ENCODE measurements around the gene FMO1. TPM values are rescaled to one million over a fixed set of nuclear protein-coding genes. Genes with fewer than 3 reads are reported as not detected.

Gene FMO1
- total and polyA plus RNA-seq, 7 experiments from 2014 or later = not detected

- intact Hi-C loops (cut with micrococcal nuclease) = no loop called here
- POLR2A ChIA-PET = interaction anchor here (0.6 kb wide), 1 partner anchor 1356 kb away, joined by 4 read pairs; no protein-coding TSS in a partner anchor
These were observed 2.0 kb downstream of the FMO1 start for GRCh38 chr1:171250263-171250662.

GRCh38 chr1:171251042-171251951 lies 3.0 kb downstream of the FMO1 start:
- DNase-seq = peak in 5 of 9 donors; percentile 3 to 26 (median 9)
- intact Hi-C loops (cut with micrococcal nuclease) = no loop called here

More at GRCh38 chr1:171250263-171250662, 2.0 kb downstream of the FMO1 start:
- CTCF ChIA-PET = interaction anchor here (1.2 kb wide), 1 partner anchor 64 kb away, joined by 4 read pairs; the partner anchor contains the start of gene FMO4
- no peak for DNase-seq
- Histone ChIP-seq H3K27ac (ENCODE audit: low read depth, low read length) (no peak overlapping the region), H3K4me1 (ENCODE audit: control insufficient read depth in 2 of 2, insufficient read depth in 2 of 2, low read length in 2 of 2) (no peaks in the 10 kb centered on the region), H3K4me3 (ENCODE audit: low read length) (no peak overlapping the region), H3K36me3 (ENCODE audit: control insufficient read depth in 2 of 3, insufficient read depth in 3 of 3, low read length in 3 of 3) (no peaks in the 10 kb centered on the region), H3K9me3 (ENCODE audit: control insufficient read depth in 2 of 3, low read length in 3 of 3) (no peaks in the 10 kb centered on the region), H3K27me3 (ENCODE audit: control insufficient read depth in 2 of 2, insufficient read depth in 2 of 2, low read length in 2 of 2) (peaks cover 0 to 4% of the 10 kb centered on the region in 2 donors)
- H3K36me3 Mint-ChIP-seq = no peaks in the 10 kb centered on the region
- H3K27ac Mint-ChIP-seq = no peak overlapping the region
- H3K4me1 Mint-ChIP-seq = peaks cover 0 to 13% (median 9%) of the 10 kb centered on the region in 7 donors
- peaks cover 40 to 60% (median 53%) of the 10 kb centered on the region in 5 donors for H3K27me3 Mint-ChIP-seq
- no peak overlapping the region for H3K4me3 Mint-ChIP-seq
- no peak for ATAC-seq
- H3K9me3 Mint-ChIP-seq = no peaks in the 10 kb centered on the region

GRCh38 chr1:171251952-171252300 lies 3.6 kb downstream of the FMO1 start:
- DNase-seq = no peak
- no peak overlapping the region for H3K27ac ChIP-seq (ENCODE audit: low read depth, low read length)
- H3K27me3 ChIP-seq (ENCODE audit: control insufficient read depth in 2 of 2, insufficient read depth in 2 of 2, low read length in 2 of 2) = peaks cover 0 to 4% of the 10 kb centered on the region in 2 donors
- peak overlapping the region; percentile 55 for H3K4me3 ChIP-seq (ENCODE audit: low read length)
- H3K4me1 ChIP-seq (ENCODE audit: control insufficient read depth in 2 of 2, insufficient read depth in 2 of 2, low read length in 2 of 2) = no peaks in the 10 kb centered on the region
- ATAC-seq = no peak
- H3K9me3 ChIP-seq (ENCODE audit: control insufficient read depth in 2 of 3, low read length in 3 of 3) = no peaks in the 10 kb centered on the region
- intact Hi-C loops (cut with micrococcal nuclease) = no loop called here
- H3K27me3 Mint-ChIP-seq = peaks cover 45 to 60% (median 58%) of the 10 kb centered on the region in 5 donors
- ChIA-PET CTCF (interaction anchor here (1.8 kb wide), 1 partner anchor 62 kb away, joined by 7 read pairs; the partner anchor contains the start of gene FMO4), POLR2A (no interaction called here)
- no peak overlapping the region for H3K27ac Mint-ChIP-seq
- peak overlapping the region; percentile 71 to 89 (median 80) for H3K4me3 Mint-ChIP-seq
- no peaks in the 10 kb centered on the region for H3K36me3 Mint-ChIP-seq
- peaks cover 0 to 13% (median 9%) of the 10 kb centered on the region in 7 donors for H3K4me1 Mint-ChIP-seq
- no peaks in the 10 kb centered on the region for H3K36me3 ChIP-seq (ENCODE audit: control insufficient read depth in 2 of 3, insufficient read depth in 3 of 3, low read length in 3 of 3)
- H3K9me3 Mint-ChIP-seq = peaks cover 0 to 2% (median 0%) of the 10 kb centered on the region in 11 donors

More at GRCh38 chr1:171251042-171251951, 3.0 kb downstream of the FMO1 start:
- ChIA-PET POLR2A (no interaction called here), CTCF (interaction anchor here (1.2 to 1.8 kb wide), 2 partner anchors 62 kb away, joined by 4 to 7 read pairs; partner anchors contain the start of gene FMO4)
- H3K27ac ChIP-seq (ENCODE audit: low read depth, low read length) = no peak overlapping the region
- H3K4me1 ChIP-seq (ENCODE audit: control insufficient read depth in 2 of 2, insufficient read depth in 2 of 2, low read length in 2 of 2) = no peaks in the 10 kb centered on the region
- Mint-ChIP-seq H3K27me3 (peaks cover 46 to 63% (median 58%) of the 10 kb centered on the region in 5 donors), H3K4me3 (peak overlapping the region; percentile 71 to 89 (median 80)), H3K9me3 (peaks cover 0 to 2% (median 0%) of the 10 kb centered on the region in 11 donors), H3K4me1 (peaks cover 0 to 13% (median 9%) of the 10 kb centered on the region in 7 donors), H3K27ac (peak overlapping the region in 1 of 9 donors; percentile 27), H3K36me3 (no peaks in the 10 kb centered on the region)
- ATAC-seq = peak; percentile 51
- H3K4me3 ChIP-seq (ENCODE audit: low read length) = peak overlapping the region; percentile 55
- no peaks in the 10 kb centered on the region for H3K36me3 ChIP-seq (ENCODE audit: control insufficient read depth in 2 of 3, insufficient read depth in 3 of 3, low read length in 3 of 3)
- no peaks in the 10 kb centered on the region for H3K9me3 ChIP-seq (ENCODE audit: control insufficient read depth in 2 of 3, low read length in 3 of 3)
- peaks cover 0 to 4% of the 10 kb centered on the region in 2 donors for H3K27me3 ChIP-seq (ENCODE audit: control insufficient read depth in 2 of 2, insufficient read depth in 2 of 2, low read length in 2 of 2)

GRCh38 chr1:171252482-171252881 lies 4.2 kb downstream of the FMO1 start:
- peak overlapping the region in 8 of 10 donors; percentile 10 to 78 (median 52) for H3K4me3 Mint-ChIP-seq
- no peaks in the 10 kb centered on the region for H3K36me3 Mint-ChIP-seq
- no peaks in the 10 kb centered on the region for H3K9me3 ChIP-seq (ENCODE audit: control insufficient read depth in 2 of 3, low read length in 3 of 3)
- no peak for ATAC-seq
- H3K4me3 ChIP-seq (ENCODE audit: low read length) = no peak overlapping the region
- intact Hi-C loops (cut with micrococcal nuclease) = no loop called here
- no peaks in the 10 kb centered on the region for H3K4me1 ChIP-seq (ENCODE audit: control insufficient read depth in 2 of 2, insufficient read depth in 2 of 2, low read length in 2 of 2)
- peaks cover 0 to 2% (median 0%) of the 10 kb centered on the region in 11 donors for H3K9me3 Mint-ChIP-seq
- peaks cover 0 to 13% (median 9%) of the 10 kb centered on the region in 7 donors for H3K4me1 Mint-ChIP-seq
- no peak for DNase-seq
- H3K27me3 Mint-ChIP-seq = peaks cover 44 to 56% (median 53%) of the 10 kb centered on the region in 5 donors
- H3K27ac Mint-ChIP-seq = no peak overlapping the region
- ChIA-PET CTCF (interaction anchor here (1.8 kb wide), 1 partner anchor 61 kb away, joined by 7 read pairs; the partner anchor contains the start of gene FMO4), POLR2A (no interaction called here)
- no peak overlapping the region for H3K27ac ChIP-seq (ENCODE audit: low read depth, low read length)
- H3K27me3 ChIP-seq (ENCODE audit: control insufficient read depth in 2 of 2, insufficient read depth in 2 of 2, low read length in 2 of 2) = peaks cover 0 to 4% of the 10 kb centered on the region in 2 donors
- no peaks in the 10 kb centered on the region for H3K36me3 ChIP-seq (ENCODE audit: control insufficient read depth in 2 of 3, insufficient read depth in 3 of 3, low read length in 3 of 3)

- ATAC-seq (no peak), DNase-seq (no peak)
- Histone ChIP-seq H3K36me3 (ENCODE audit: control insufficient read depth in 2 of 3, insufficient read depth in 3 of 3, low read length in 3 of 3) (no peaks in the 10 kb centered on the region), H3K27ac (ENCODE audit: low read depth, low read length) (no peak overlapping the region), H3K4me3 (ENCODE audit: low read length) (no peak overlapping the region), H3K9me3 (ENCODE audit: control insufficient read depth in 2 of 3, low read length in 3 of 3) (no peaks in the 10 kb centered on the region), H3K4me1 (ENCODE audit: control insufficient read depth in 2 of 2, insufficient read depth in 2 of 2, low read length in 2 of 2) (no peaks in the 10 kb centered on the region), H3K27me3 (ENCODE audit: control insufficient read depth in 2 of 2, insufficient read depth in 2 of 2, low read length in 2 of 2) (peaks cover 0 to 4% of the 10 kb centered on the region in 2 donors)
- Mint-ChIP-seq H3K9me3 (peaks cover 0 to 2% (median 0%) of the 10 kb centered on the region in 11 donors), H3K27me3 (peaks cover 34 to 46% (median 38%) of the 10 kb centered on the region in 5 donors), H3K36me3 (no peaks in the 10 kb centered on the region), H3K4me1 (peaks cover 0 to 13% (median 9%) of the 10 kb centered on the region in 7 donors), H3K4me3 (no peak overlapping the region), H3K27ac (no peak overlapping the region)
- intact Hi-C loops (cut with micrococcal nuclease) = no loop called here
- POLR2A ChIA-PET = no interaction called here
- CTCF ChIA-PET = interaction anchor here (1.0 kb wide), 1 partner anchor 9 kb away, joined by 3 read pairs; no protein-coding TSS in a partner anchor
These were observed 6.6 kb downstream of the FMO1 start for GRCh38 chr1:171254859-171255258.

GRCh38 chr1:171256940-171257606 lies 8.8 kb downstream of the FMO1 start:
- no peaks in the 10 kb centered on the region for H3K36me3 ChIP-seq (ENCODE audit: control insufficient read depth in 2 of 3, insufficient read depth in 3 of 3, low read length in 3 of 3)
- CTCF ChIA-PET = no interaction called here
- no peaks in the 10 kb centered on the region for H3K27me3 ChIP-seq (ENCODE audit: control insufficient read depth in 2 of 2, insufficient read depth in 2 of 2, low read length in 2 of 2)
- no peaks in the 10 kb centered on the region for H3K9me3 ChIP-seq (ENCODE audit: control insufficient read depth in 2 of 3, low read length in 3 of 3)
- no peak overlapping the region for H3K27ac Mint-ChIP-seq
- POLR2A ChIA-PET = no interaction called here
- no peak overlapping the region for H3K4me3 Mint-ChIP-seq
- DNase-seq (no peak), ATAC-seq (no peak)
- peaks cover 0 to 2% (median 0%) of the 10 kb centered on the region in 11 donors for H3K9me3 Mint-ChIP-seq
- H3K27ac ChIP-seq (ENCODE audit: low read depth, low read length) = no peak overlapping the region
- H3K4me1 ChIP-seq (ENCODE audit: control insufficient read depth in 2 of 2, insufficient read depth in 2 of 2, low read length in 2 of 2) = no peaks in the 10 kb centered on the region
- intact Hi-C loops (cut with micrococcal nuclease) = no loop called here
- peaks cover 0 to 12% (median 5%) of the 10 kb centered on the region in 7 donors for H3K4me1 Mint-ChIP-seq
- no peaks in the 10 kb centered on the region for H3K36me3 Mint-ChIP-seq
- H3K27me3 Mint-ChIP-seq = peaks cover 22 to 34% (median 28%) of the 10 kb centered on the region in 5 donors
- H3K4me3 ChIP-seq (ENCODE audit: low read length) = no peak overlapping the region
